ENCODE data around the gene NEUROG3.

Gene NEUROG3

GRCh38 chr10:69577268-69578232 is 4.3 kb upstream of the NEUROG3 start:
- ATAC-seq, result no peak
- TF ChIP-seq SNAI2 (CRISPR knock-in tag; IDR thresholded peaks at IDR 0.05) (no peak), ZC3H10 (CRISPR knock-in tag; IDR thresholded peaks at IDR 0.05) (no peak), CREB5 (CRISPR knock-in tag; IDR thresholded peaks at IDR 0.05; ENCODE audit: low read depth) (no peak), POU6F1 (CRISPR knock-in tag; IDR thresholded peaks at IDR 0.05; ENCODE audit: borderline replicate concordance, low read depth) (no peak), BACH2 (CRISPR knock-in tag; IDR thresholded peaks at IDR 0.05; ENCODE audit: borderline replicate concordance) (no peak), ARNTL (CRISPR knock-in tag; IDR thresholded peaks at IDR 0.05; ENCODE audit: borderline replicate concordance, low read depth) (no peak), PATZ1 (CRISPR knock-in tag; IDR thresholded peaks at IDR 0.05; ENCODE audit: borderline replicate concordance) (no peak), ZFP30 (CRISPR knock-in tag; IDR thresholded peaks at IDR 0.05) (no peak), CSRNP3 (CRISPR knock-in tag; IDR thresholded peaks at IDR 0.05) (no peak), CSDC2 (CRISPR knock-in tag; IDR thresholded peaks at IDR 0.05) (no peak), ISL1 (CRISPR knock-in tag; IDR thresholded peaks at IDR 0.05) (no peak), ZNF70 (CRISPR knock-in tag; IDR thresholded peaks at IDR 0.05) (no peak)

GRCh38 chr10:69576334-69577011 is 3.3 kb upstream of the NEUROG3 start:
- TF ChIP-seq ZFP3 (CRISPR knock-in tag; IDR thresholded peaks at IDR 0.05) (no peak), TSHZ2 (CRISPR knock-in tag; IDR thresholded peaks at IDR 0.05) (no peak), ARNTL (CRISPR knock-in tag; IDR thresholded peaks at IDR 0.05; ENCODE audit: borderline replicate concordance, low read depth) (no peak), POU6F1 (CRISPR knock-in tag; IDR thresholded peaks at IDR 0.05; ENCODE audit: borderline replicate concordance, low read depth) (no peak), RARB (CRISPR knock-in tag; IDR thresholded peaks at IDR 0.05) (no peak), TOX (CRISPR knock-in tag; IDR thresholded peaks at IDR 0.05; ENCODE audit: borderline replicate concordance) (no peak), BACH2 (CRISPR knock-in tag; IDR thresholded peaks at IDR 0.05; ENCODE audit: borderline replicate concordance) (no peak), OSR1 (CRISPR knock-in tag; IDR thresholded peaks at IDR 0.05) (no peak), SNAI2 (CRISPR knock-in tag; IDR thresholded peaks at IDR 0.05) (no peak), CSDC2 (CRISPR knock-in tag; IDR thresholded peaks at IDR 0.05) (no peak), TCF4 (CRISPR knock-in tag; IDR thresholded peaks at IDR 0.05; ENCODE audit: borderline replicate concordance) (no peak)
- no peak for ATAC-seq

Measured in SK-N-SH treated with all-trans-retinoic acid at 6 μM for 48 hours (cell line).